Left renal cortex interstitium (tissue), 4 donors: ENCODE data around the gene RIMBP2. TPM values are rescaled to one million over a fixed set of nuclear protein-coding genes. Genes with fewer than 3 reads are reported as not detected.
"Not testable (repeated sequence)": the region's sequence is repeated elsewhere in the genome, so short reads cannot be mapped to it uniquely, and the experiment has no call there.

Experiments
- DNase-seq, 4 donors: peaks; one replicate each; pipeline ENCODE4 v3.0.0-alpha.2; 2013; ENCODE audit warnings: low read depth in 4 of 4, low spot score in 2 of 4, missing footprints in 1 of 4
- polyA plus RNA-seq, 4 donors: library from polyadenylated mRNA; unstranded; fragments of 120-200 nt; gene quantifications; one replicate each; pipeline ENCODE4 v1.2.1, GENCODE V29; 2013; ENCODE audit not compliant: insufficient read length in 4 of 4

The RIMBP2 gene
- polyA plus RNA-seq, 4 donors, result 12.7 to 24.3 (median 16.3) TPM

- DNase-seq, result no peak
Measured at GRCh38 chr12:130706885-130707570, 9.1 kb downstream of the RIMBP2 start.

DNA sequence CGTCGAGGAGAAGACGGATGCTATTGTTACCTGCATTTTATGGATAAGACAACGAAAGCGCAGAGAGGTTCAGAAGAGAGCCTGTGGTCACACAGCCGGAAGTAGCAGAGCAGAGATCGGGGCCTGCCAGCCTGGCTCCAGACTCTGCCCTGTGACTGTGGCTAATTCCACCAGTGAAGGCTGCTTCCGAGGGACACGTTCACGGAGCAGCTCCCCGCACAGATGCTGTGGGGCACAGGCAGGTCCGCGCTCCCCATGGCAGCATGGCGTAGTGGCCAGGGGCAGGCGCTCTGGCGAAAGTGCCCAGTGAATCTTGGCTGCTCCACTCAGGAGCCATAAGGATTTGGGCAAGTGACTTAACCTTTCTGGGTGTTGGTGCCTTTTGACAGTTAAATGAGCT is 9.8 kb downstream of the RIMBP2 start:
- DNase-seq, result no peak

DNA sequence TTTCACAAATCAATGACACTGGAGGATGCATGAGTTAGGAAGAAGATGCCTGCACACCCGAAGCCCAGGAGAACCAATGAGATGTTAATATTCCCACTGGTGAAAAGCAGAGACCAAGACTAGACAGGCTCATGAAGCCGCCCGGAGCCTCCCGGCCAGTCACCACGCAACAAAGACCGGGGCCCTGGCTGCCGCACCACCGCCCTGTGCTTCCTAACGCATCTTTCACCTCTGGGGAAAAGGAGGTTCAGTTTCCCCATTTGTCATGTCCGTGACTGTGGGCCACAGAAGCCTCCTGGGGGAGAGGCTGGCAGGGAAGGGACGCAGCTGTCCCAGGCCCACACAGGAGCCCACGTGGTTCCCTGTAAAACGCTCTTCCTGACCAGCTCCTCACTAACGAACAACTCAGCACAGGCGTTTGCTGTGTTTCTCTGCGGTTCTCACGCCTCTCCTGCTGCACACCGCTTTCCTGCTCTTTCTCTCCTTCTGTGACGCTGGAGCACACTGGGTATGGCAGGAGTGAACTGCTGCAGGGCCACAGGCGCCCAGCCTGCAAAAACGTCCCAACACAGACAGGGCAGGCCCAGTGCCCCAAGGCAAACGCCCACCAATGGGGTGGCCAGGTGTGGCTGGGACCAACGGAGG is 10.8 kb downstream of the RIMBP2 start:
- no peak for DNase-seq

- no peak for DNase-seq
Measured at GRCh38 chr12:130704606-130705005, 11.5 kb downstream of the RIMBP2 start.

DNA sequence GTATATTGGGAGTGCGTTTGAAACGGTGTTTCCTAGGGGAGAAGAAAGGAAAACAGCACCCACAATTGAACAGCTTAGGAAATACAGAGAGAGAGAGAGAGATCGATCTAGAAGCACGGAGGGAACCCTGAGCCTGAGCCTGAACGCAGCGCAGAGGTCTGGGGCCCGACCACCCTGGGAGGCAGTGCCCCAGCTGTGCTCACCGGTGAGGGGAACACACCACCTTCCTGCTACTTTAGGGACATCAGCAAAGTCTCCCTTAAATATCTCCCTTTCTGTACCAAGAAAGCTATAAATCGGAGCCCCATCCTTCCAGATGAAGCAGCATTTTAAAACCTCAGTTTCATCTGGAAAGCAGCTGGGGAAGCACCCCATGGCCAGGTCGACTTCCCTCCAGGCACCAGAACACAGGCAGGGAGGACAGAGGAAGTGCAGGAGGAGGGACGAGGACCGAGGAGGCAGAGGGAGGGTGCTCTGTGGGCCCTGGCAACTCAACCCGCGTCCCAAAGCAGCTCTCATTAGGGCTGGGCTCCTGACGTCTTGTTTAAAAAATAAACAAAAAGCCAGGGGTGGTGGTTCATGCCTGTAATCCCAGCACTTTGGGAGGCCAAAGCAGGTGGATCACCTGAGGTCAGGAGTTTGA is 12.2 kb downstream of the RIMBP2 start:
- DNase-seq, result no peak

DNA sequence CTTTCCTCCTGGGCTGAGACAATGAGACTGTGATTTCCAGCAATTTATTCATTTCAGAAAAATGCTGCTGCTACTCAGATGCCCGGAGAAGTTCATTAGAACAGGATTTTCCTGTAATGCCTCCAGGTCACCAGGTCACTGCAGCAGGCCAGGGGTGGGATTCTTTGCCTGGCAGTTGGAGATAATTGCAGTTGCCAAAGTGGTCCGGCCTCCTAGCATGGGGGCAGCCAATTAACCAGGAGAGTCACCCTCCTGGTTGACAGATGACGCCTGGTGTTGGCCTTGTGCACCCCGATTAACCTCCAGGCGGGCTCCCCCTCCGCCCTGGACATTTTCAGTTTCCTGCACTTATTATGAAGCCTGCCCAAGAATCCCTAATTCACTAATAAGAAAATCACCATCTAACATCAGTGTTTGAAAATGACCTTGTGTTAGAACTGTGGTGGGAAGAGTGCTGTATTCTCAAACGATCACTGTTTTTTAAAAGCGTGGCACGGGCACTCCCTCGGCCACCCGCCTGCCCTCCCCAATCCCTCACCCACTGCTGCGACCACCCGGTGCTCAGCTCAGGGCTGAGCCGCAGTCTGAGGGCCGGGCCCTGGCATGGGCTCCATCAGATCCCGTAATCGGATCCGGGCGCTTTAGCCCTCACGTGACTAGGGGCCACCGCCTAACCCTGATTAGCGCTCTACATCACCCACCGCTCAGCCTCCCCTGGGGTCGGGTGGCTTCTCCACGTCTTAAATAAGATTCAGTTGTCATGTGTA is 12.9 kb downstream of the RIMBP2 start:
- no peak for DNase-seq

- no peak for DNase-seq
Measured at GRCh38 chr12:130701402-130701744, 14.7 kb downstream of the RIMBP2 start.

GRCh38 chr12:130700492-130701401 is 15.4 kb downstream of the RIMBP2 start:
- no peak for DNase-seq

GRCh38 chr12:130698106-130698505 is 18.0 kb downstream of the RIMBP2 start:
- DNase-seq, result no peak

DNA sequence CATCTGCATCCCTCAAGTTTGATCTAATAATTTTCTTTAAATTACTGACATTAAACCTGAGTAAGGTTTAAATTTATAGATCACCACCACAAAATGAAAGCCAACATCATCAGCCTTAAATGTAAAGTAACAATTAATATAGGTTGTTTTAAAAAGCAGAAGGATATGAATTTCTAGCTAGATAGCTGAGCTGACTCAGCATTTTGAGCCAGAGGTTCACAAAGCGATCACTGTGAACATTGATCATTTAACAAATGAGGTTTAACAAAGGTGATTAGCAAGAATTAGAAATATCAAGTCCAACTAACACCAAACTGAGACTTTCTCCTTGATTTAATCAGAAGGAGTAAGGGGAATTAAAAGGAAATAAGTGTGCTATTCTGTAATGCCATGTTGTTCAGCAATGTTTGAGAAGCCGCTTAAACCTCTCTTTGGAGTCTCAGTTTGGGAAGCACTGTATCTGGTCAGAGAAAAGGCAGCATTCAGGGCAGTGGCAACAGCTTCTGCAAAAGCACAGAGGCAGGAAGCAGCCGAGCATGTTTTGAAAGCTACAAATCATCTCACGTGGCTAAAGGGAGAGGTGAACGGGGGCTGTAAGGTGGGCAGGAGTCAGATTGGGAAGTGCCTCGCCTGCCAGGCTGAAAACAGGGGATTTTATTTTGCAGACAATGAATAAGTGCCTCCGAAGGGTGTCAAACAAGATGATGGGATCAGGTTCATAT is 19.6 kb downstream of the RIMBP2 start:
- no peak for DNase-seq

DNA sequence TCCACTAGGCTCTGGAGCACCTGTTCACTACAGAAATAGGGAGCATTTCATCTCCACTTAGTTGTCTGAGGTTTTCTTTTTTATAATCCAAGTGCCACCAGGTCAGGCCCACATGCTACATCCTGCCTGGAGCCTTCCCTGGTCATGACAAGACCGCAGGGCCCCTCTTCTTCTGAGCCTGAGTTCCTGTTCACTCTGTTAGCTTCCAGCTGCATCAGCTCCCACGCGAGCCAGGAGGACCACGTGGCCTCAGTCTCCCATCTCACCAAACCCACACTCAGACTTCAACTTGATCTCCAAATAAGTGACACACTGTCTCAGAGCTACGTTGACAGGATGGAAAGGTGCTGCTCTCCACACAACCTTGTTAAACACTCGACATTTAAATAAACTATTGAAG is 21.0 kb downstream of the RIMBP2 start:
- no peak for DNase-seq

- no peak for DNase-seq
Measured at GRCh38 chr12:130689408-130690405, 26.4 kb downstream of the RIMBP2 start.

GRCh38 chr12:130688999-130689398 is 27.1 kb downstream of the RIMBP2 start:
- not testable (repeated sequence) for DNase-seq

DNA sequence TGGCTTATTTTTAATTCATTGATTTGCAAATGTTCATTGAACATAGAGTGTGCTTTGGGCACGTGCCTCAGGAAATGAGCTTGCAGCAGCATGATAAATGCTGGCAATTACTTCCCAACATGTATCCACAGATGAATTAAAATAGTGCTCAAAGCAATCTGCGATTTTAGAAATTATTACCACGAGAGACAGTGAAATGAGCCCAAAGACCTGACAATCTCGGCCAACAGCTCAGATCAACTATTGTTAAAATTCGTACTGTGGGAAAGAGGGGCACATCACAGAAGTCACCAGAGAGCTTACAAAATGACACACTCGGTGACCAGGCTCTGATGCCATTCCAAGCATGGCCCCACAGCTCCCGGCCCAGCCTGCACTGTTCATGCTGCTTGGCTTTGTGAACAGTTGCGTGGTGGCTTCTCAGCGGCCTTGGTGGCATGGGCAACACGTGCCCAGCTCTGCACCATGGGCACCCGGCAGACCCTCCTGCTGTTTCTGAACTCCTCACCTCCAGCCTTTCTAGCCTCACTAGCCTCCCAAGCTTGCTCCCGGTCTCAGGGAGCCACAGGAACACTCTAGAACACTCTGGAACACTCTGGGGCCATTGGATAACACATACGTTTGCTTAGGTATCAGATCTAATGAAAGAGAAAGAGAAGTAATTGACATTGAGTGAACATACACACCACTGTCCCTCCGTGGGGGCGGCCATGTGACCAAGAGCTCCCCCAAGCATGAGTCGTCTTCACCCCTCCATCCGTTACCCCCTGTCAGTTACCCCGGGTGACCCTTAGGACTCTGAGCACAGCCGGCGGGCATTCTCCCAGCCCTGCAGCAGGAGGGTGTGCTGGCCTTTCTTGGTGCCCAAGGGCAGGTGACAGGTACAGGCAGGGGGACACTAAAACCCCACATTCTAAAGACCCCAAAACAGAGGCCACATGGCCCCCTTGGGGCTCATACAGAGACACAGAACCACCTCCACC is 28.0 kb downstream of the RIMBP2 start:
- no peak for DNase-seq

GRCh38 chr12:130687190-130687589 is 28.9 kb downstream of the RIMBP2 start:
- DNase-seq, result no peak

DNA sequence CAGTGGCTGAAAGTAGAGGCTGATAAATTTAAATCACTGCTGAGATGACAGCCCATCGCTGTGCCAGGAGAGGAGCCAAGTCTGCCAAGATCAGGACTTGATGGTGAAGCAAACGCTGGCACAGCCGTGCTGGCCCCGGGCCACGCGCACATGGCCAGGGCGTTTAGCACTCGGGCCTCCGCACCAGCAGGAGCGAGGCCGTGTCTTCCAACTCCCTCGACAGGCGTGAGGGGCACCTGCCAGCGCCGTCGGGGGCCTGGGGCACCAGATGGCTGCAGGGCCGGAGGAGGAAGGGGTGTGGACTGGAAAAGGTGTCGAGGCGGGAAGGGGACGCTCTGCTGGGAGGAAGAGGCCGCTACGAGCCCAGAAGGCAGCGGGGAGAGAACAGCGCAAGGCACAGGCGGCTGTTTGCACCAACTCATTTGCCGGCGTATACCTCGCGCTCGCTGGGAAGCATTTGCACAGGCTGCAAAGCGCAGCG is 29.5 kb downstream of the RIMBP2 start:
- DNase-seq, result no peak

- no peak for DNase-seq
Measured at GRCh38 chr12:130685850-130686249, 30.2 kb downstream of the RIMBP2 start.
